Kidney (tissue), 14 donors: ENCODE results near the gene TCF12. TPM values are rescaled to one million over a fixed set of nuclear protein-coding genes. Genes with fewer than 3 reads are reported as not detected.
A peak's percentile ranks its signal among the peaks of the same experiment; 100 is the strongest.
"Not testable (repeated sequence)": the region's sequence is repeated elsewhere in the genome, so short reads cannot be mapped to it uniquely, and the experiment has no call there.

Experiments
- DNase-seq, 5 donors: peaks; one replicate each; pipeline ENCODE4 v3.0.0-alpha.2; 2013 to 2020
- FAIRE-seq: peaks from 2 replicates; lab custom pipeline; 2012; peaks lifted over from hg19 to GRCh38; lab: Jason Lieb, UNC
- H3K27ac ChIP-seq, 2 donors: one replicate each; pipeline ENCODE4 v1.7.0; 2013; ENCODE audit warnings: low read depth in 2 of 2, low read length in 2 of 2, inconsistent platforms in 1 of 2
- H3K27me3 ChIP-seq: one replicate; pipeline ENCODE4 v1.7.1; 2013; ENCODE audit warnings: low read length, inconsistent platforms; ENCODE audit not compliant: control insufficient read depth, insufficient read depth
- H3K36me3 ChIP-seq, 3 donors: one replicate each; pipeline versions ENCODE4 v1.7.0 to v1.7.1; 2013; ENCODE audit warnings: low read length in 3 of 3, control low read depth in 1 of 3, inconsistent platforms in 1 of 3; ENCODE audit not compliant: insufficient read depth in 3 of 3, control insufficient read depth in 2 of 3
- H3K4me1 ChIP-seq, 3 donors: one replicate each; pipeline versions ENCODE4 v1.7.0 to v1.7.1; 2013; ENCODE audit warnings: low read length in 3 of 3, inconsistent platforms in 1 of 3, low read depth in 1 of 3; ENCODE audit not compliant: control insufficient read depth in 2 of 3, insufficient read depth in 2 of 3
- H3K4me3 ChIP-seq, 3 donors: one replicate each; pipeline versions ENCODE4 v1.7.0 to v1.8.1; 2013; ENCODE audit warnings: low read length in 3 of 3, control low read depth in 1 of 3, inconsistent platforms in 1 of 3
- H3K9ac ChIP-seq, 3 donors: one replicate each; pipeline versions ENCODE4 v1.7.0 to v1.7.1; 2013; ENCODE audit warnings: low read length in 3 of 3, control low read depth in 1 of 3, inconsistent platforms in 1 of 3
- H3K9me3 ChIP-seq, 3 donors: one replicate each; pipeline versions ENCODE4 v1.7.0 to v1.7.1; 2013; ENCODE audit warnings: low read length in 3 of 3, control low read depth in 1 of 3, inconsistent platforms in 1 of 3; ENCODE audit not compliant: control insufficient read depth in 2 of 3, insufficient read depth in 1 of 3
- CTCF ChIP-seq: IDR thresholded peaks from 3 replicates; pipeline ENCODE4 v1.5.1; 2012; ENCODE audit warnings: mild to moderate bottlenecking, moderate library complexity, borderline replicate concordance; ENCODE audit not compliant: insufficient read depth; ENCODE audit errors: extremely low read depth
- intact Hi-C: fragments of 100-400 bp; cut with DNase I; formaldehyde crosslinking; loops from one replicate; pipeline ENCODE4 v1.11.1; 2022
- polyA plus RNA-seq: library from polyadenylated mRNA; stranded (reverse); fragments of 350-450 nt; fragmentation: Illumina TruSeq; extraction: RNeasy Lipid Tissue Mini Kit (QIAGEN cat#74804); gene quantifications from one replicate; pipeline ENCODE4 v1.2.3, GENCODE V29; 2014; ENCODE audit warnings: low read depth, low replicate concordance; ENCODE audit not compliant: insufficient read depth
- total RNA-seq: library from RNA; stranded (reverse); fragmentation: NEBNext Ultra II Directional; extraction: Animal tissue kit (Norgen Biotek cat#: 25700); gene quantifications from one replicate; pipeline ENCODE4 v1.2.1, GENCODE V29; 2021
- donor health status: control.
- donor health status: control.
- donor health status: control.
- donor health status: control.
- donor health status: control.
- donor health status: DM: yes; HTN: yes; CAD: no.
- donor health status: Normal renal cell carcinoma (clear cell type).

Gene TCF12
- total and polyA plus RNA-seq, 2 donors from 2014 or later = 16.3 to 116 TPM

- Histone ChIP-seq H3K9me3 (no peaks in the 10 kb centered on the region), H3K27ac (no peak overlapping the region), H3K27me3 (no peaks in the 10 kb centered on the region), H3K4me3 (no peak overlapping the region), H3K36me3 (no peaks in the 10 kb centered on the region), H3K9ac (no peak overlapping the region), H3K4me1 (no peaks in the 10 kb centered on the region)
- no peak for DNase-seq
- no peak for FAIRE-seq
- no peak for TF ChIP-seq CTCF
- intact Hi-C loops = no loop called here
Measured at GRCh38 chr15:57010724-57011123, 92.3 kb downstream of the TCF12 start.

GRCh38 chr15:57012556-57012955, 94.1 kb downstream of the TCF12 start:
- intact Hi-C loops = no loop called here
- no peak for TF ChIP-seq CTCF
- Histone ChIP-seq H3K4me3 (no peak overlapping the region), H3K27ac (no peak overlapping the region), H3K36me3 (no peaks in the 10 kb centered on the region), H3K4me1 (no peaks in the 10 kb centered on the region), H3K9me3 (no peaks in the 10 kb centered on the region), H3K27me3 (no peaks in the 10 kb centered on the region), H3K9ac (no peak overlapping the region)
- no peak for DNase-seq
- no peak for FAIRE-seq

- H3K4me1 ChIP-seq, H3K9ac ChIP-seq, H3K9me3 ChIP-seq, intact Hi-C loops, H3K27me3 ChIP-seq, H3K4me3 ChIP-seq, FAIRE-seq, H3K27ac ChIP-seq, H3K36me3 ChIP-seq: not testable (repeated sequence)
- peak in 1 of 5 donors; percentile 10 for DNase-seq
Measured at GRCh38 chr15:57014896-57015295, 96.5 kb downstream of the TCF12 start.

- no peak for TF ChIP-seq CTCF
- Histone ChIP-seq H3K9me3 (no peaks in the 10 kb centered on the region), H3K4me3 (no peak overlapping the region), H3K4me1 (peaks cover 0 to 2% (median 0%) of the 10 kb centered on the region in 3 donors), H3K27ac (no peak overlapping the region), H3K36me3 (no peaks in the 10 kb centered on the region), H3K27me3 (no peaks in the 10 kb centered on the region), H3K9ac (no peak overlapping the region)
- intact Hi-C loops = no loop called here
- no peak for FAIRE-seq
- DNase-seq = no peak
Measured at GRCh38 chr15:57015360-57015759, 96.9 kb downstream of the TCF12 start.
